Stimulated activated CD4-positive, alpha-beta T cell treated with anti-CD3 and anti-CD28 coated beads, Interleukin-15, amount 100 ng/mL, for 48 hours (primary cell): Measurements from ENCODE around the gene ZNF491.
A peak's percentile ranks its signal among the peaks of the same experiment; 100 is the strongest.
"Not testable (repeated sequence)": the region's sequence is repeated elsewhere in the genome, so short reads cannot be mapped to it uniquely, and the experiment has no call there.

Experiments
- DNase-seq, 2 donors: peaks; one replicate each; pipeline ENCODE4 v3.0.0-alpha.2; 2020; ENCODE audit warnings: low read depth in 2 of 2

The ZNF491 gene

GRCh38 chr19:11798391-11799330 lies at the start of gene ZNF491:
Gene ZNF491 (plus strand): TSS chr19:11798523. CDS start chr19:11805954, 7,431 bp downstream.
- DNase-seq = peak; percentile 79 to 85

- no peak for DNase-seq
These were observed 48.6 kb upstream of the ZNF491 start for GRCh38 chr19:11749751-11750150.

- DNase-seq = no peak
These were observed 46.0 kb upstream of the ZNF491 start for GRCh38 chr19:11752244-11752736.

- no peak for DNase-seq
These were observed 43.7 kb upstream of the ZNF491 start for GRCh38 chr19:11754663-11755062.

- no peak for DNase-seq
These were observed 41.4 kb upstream of the ZNF491 start for GRCh38 chr19:11756965-11757364.

GRCh38 chr19:11759805-11760204 lies 38.5 kb upstream of the ZNF491 start:
- DNase-seq = no peak

- no peak for DNase-seq
These were observed 35.2 kb upstream of the ZNF491 start for GRCh38 chr19:11763117-11763516.

- no peak for DNase-seq
These were observed 34.7 kb upstream of the ZNF491 start for GRCh38 chr19:11763611-11764010.

GRCh38 chr19:11766597-11767591 lies 31.4 kb upstream of the ZNF491 start, which contains the start of gene ZNF441:
Gene ZNF441 (plus strand): TSS chr19:11767000. CDS start chr19:11767194, 194 bp downstream.
- peak; percentile 90 to 96 for DNase-seq

- DNase-seq = peak; percentile 4 to 13
These were observed 30.6 kb upstream of the ZNF491 start for GRCh38 chr19:11767633-11768133.

GRCh38 chr19:11769995-11770394 lies 28.3 kb upstream of the ZNF491 start:
- DNase-seq = no peak

GRCh38 chr19:11771520-11771919 lies 26.8 kb upstream of the ZNF491 start:
- not testable (repeated sequence) for DNase-seq

- not testable (repeated sequence) for DNase-seq
These were observed 21.7 kb upstream of the ZNF491 start for GRCh38 chr19:11776669-11777068.

GRCh38 chr19:11780431-11781020 lies 17.8 kb upstream of the ZNF491 start:
- no peak for DNase-seq

GRCh38 chr19:11781295-11782057 lies 16.8 kb upstream of the ZNF491 start:
- no peak for DNase-seq

- no peak for DNase-seq
These were observed 14.6 kb upstream of the ZNF491 start for GRCh38 chr19:11783767-11784166.

- DNase-seq = no peak
These were observed 14.0 kb upstream of the ZNF491 start for GRCh38 chr19:11784356-11784755.

- no peak for DNase-seq
These were observed 10.8 kb upstream of the ZNF491 start for GRCh38 chr19:11787536-11787935.

GRCh38 chr19:11792942-11793341 lies 5.4 kb upstream of the ZNF491 start:
- DNase-seq = no peak

GRCh38 chr19:11797491-11797890 lies 832 bp upstream of the ZNF491 start:
- peak; percentile 62 to 72 for DNase-seq
